Measurements from ENCODE around the gene CDC40.

DNA sequence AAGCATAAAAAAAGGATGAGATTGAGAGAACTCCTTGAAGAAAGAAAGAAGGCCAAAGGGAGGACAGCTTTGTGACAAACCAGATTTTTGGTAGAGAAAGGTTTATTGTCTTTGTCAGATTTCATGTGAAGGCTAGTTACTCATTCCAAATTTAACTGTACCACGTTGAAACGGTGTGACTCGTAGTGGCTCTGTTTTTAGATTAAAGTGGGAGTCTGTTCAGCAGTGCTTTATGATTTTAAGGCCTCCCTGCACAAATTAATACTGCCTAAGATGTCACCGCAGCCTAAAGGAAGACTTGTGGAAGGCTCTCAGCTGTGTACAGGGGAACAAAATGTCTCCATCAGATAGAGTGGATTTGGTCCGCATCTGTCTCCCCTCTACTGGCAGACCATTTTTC is 35.9 kb downstream of the CDC40 start:
- TF ChIP-seq CTCF (IDR thresholded peaks at IDR 0.05 in 2 of 3, conservative IDR thresholded peaks at IDR 0.05 in 1 of 3; ENCODE audit: borderline replicate concordance in 1 of 3, insufficient read depth in 1 of 3, low read depth in 2 of 3, low read length in 2 of 3) (no peak), POLR2A (IDR thresholded peaks at IDR 0.05; ENCODE audit: borderline replicate concordance, extremely low read depth, insufficient read depth, insufficient read length) (no peak), RAD21 (IDR thresholded peaks at IDR 0.05; ENCODE audit: low read depth) (no peak), CEBPB (IDR thresholded peaks at IDR 0.05; ENCODE audit: low read depth) (no peak), ZFX (IDR thresholded peaks at IDR 0.05) (no peak), EZH2 (IDR thresholded peaks at IDR 0.05) (no peak), SIN3A (IDR thresholded peaks at IDR 0.05; ENCODE audit: low read depth) (no peak), POLR2AphosphoS5 (IDR thresholded peaks at IDR 0.05; ENCODE audit: low read depth, low read length) (no peak), EZH2phosphoT487 (IDR thresholded peaks at IDR 0.05; ENCODE audit: borderline replicate concordance) (no peak), TCF7L2 (IDR thresholded peaks at IDR 0.05; ENCODE audit: borderline replicate concordance, extremely low read depth, insufficient read depth, insufficient read length) (no peak)
- TF ChIP-seq, protein P1, sequence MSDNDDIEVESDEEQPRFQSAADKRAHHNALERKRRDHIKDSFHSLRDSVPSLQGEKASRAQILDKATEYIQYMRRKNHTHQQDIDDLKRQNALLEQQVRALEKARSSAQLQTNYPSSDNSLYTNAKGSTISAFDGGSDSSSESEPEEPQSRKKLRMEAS (IDR thresholded peaks at IDR 0.05): no peak

Data from HCT116 (cell line).